HL-60 (cell line): ENCODE measurements around the gene FAM120A.

Experiments used
- POLR2AphosphoS5 ChIP-seq: IDR thresholded peaks from 2 replicates; pipeline ENCODE4 v1.6.1; 2012; ENCODE audit warnings: low read depth
- TF ChIP-seq, protein P1 (sequence below): IDR thresholded peaks from one replicate; pipeline ENCODE4 v1.5.1; 2011; ENCODE audit warnings: low read length, control low read depth, inconsistent platforms; ENCODE audit not compliant: insufficient read depth
- TF ChIP-seq, protein P2 (sequence below): IDR thresholded peaks from 2 replicates; pipeline ENCODE4 v1.6.1; 2012; ENCODE audit warnings: low read depth; ENCODE audit not compliant: insufficient replicate concordance

DNA sequence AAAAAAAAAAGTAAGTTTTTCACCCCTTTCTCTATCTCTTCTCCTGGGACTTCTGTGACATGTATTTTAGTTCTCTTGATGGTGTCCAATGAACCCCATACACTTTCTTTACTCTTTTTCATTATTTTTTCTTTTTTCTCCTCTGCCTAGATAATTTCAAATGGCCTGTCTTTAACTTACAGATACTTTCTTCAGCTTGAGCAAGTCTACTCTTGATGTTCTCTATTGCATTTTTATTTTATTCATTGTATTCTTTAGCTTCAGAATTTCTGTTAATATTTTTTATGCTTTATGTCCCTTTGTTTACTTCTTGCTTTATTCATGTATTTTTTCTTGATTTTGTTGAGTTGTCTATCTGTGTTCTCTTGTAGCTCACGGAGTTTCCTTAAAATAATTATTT is 32.5 kb upstream of the FAM120A start:
- no peak for TF ChIP-seq POLR2AphosphoS5
- TF ChIP-seq, protein P1, sequence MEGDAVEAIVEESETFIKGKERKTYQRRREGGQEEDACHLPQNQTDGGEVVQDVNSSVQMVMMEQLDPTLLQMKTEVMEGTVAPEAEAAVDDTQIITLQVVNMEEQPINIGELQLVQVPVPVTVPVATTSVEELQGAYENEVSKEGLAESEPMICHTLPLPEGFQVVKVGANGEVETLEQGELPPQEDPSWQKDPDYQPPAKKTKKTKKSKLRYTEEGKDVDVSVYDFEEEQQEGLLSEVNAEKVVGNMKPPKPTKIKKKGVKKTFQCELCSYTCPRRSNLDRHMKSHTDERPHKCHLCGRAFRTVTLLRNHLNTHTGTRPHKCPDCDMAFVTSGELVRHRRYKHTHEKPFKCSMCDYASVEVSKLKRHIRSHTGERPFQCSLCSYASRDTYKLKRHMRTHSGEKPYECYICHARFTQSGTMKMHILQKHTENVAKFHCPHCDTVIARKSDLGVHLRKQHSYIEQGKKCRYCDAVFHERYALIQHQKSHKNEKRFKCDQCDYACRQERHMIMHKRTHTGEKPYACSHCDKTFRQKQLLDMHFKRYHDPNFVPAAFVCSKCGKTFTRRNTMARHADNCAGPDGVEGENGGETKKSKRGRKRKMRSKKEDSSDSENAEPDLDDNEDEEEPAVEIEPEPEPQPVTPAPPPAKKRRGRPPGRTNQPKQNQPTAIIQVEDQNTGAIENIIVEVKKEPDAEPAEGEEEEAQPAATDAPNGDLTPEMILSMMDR = no peak
- TF ChIP-seq, protein P2, sequence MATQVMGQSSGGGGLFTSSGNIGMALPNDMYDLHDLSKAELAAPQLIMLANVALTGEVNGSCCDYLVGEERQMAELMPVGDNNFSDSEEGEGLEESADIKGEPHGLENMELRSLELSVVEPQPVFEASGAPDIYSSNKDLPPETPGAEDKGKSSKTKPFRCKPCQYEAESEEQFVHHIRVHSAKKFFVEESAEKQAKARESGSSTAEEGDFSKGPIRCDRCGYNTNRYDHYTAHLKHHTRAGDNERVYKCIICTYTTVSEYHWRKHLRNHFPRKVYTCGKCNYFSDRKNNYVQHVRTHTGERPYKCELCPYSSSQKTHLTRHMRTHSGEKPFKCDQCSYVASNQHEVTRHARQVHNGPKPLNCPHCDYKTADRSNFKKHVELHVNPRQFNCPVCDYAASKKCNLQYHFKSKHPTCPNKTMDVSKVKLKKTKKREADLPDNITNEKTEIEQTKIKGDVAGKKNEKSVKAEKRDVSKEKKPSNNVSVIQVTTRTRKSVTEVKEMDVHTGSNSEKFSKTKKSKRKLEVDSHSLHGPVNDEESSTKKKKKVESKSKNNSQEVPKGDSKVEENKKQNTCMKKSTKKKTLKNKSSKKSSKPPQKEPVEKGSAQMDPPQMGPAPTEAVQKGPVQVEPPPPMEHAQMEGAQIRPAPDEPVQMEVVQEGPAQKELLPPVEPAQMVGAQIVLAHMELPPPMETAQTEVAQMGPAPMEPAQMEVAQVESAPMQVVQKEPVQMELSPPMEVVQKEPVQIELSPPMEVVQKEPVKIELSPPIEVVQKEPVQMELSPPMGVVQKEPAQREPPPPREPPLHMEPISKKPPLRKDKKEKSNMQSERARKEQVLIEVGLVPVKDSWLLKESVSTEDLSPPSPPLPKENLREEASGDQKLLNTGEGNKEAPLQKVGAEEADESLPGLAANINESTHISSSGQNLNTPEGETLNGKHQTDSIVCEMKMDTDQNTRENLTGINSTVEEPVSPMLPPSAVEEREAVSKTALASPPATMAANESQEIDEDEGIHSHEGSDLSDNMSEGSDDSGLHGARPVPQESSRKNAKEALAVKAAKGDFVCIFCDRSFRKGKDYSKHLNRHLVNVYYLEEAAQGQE = no peak
